HepG2 (cell line): Measurements from ENCODE around the gene FADD.

ENCODE experiments used
- BRF2 ChIP-seq: sonication (generic); formaldehyde crosslinking; IDR thresholded peaks from 2 replicates; pipeline ENCODE4 v1.8.1; 2022; ENCODE audit warnings: mild to moderate bottlenecking, missing genetic modification reagents
- CTCF ChIP-seq: sonication (generic); formaldehyde crosslinking; IDR thresholded peaks from 2 replicates; pipeline ENCODE4 v1.5.0; 2020; ENCODE audit warnings: mild to moderate bottlenecking, missing genetic modification reagents, moderate library complexity
- E2F1 ChIP-seq: sonication (generic); formaldehyde crosslinking; IDR thresholded peaks from 2 replicates; pipeline ENCODE4 v1.5.0; 2020; ENCODE audit warnings: missing genetic modification reagents
- HES4 ChIP-seq: sonication (generic); formaldehyde crosslinking; IDR thresholded peaks from 2 replicates; pipeline ENCODE4 v1.9.0; 2021; ENCODE audit warnings: mild to moderate bottlenecking, missing genetic modification reagents, borderline replicate concordance
- NFAT5 ChIP-seq: sonication (generic); formaldehyde crosslinking; IDR thresholded peaks from 2 replicates; pipeline ENCODE4 v1.4.0; 2020; ENCODE audit warnings: missing genetic modification reagents
- PHF21A ChIP-seq: sonication (generic); formaldehyde crosslinking; IDR thresholded peaks from 2 replicates; pipeline ENCODE4 v1.5.0; 2020; ENCODE audit warnings: mild to moderate bottlenecking, missing genetic modification reagents
- POLR2A ChIP-seq, 2 experiments: IDR thresholded peaks; 2 replicates each; pipeline ENCODE4 v1.6.1; 2011; ENCODE audit warnings: low read depth in 2 of 2, low read length in 2 of 2, mild to moderate bottlenecking in 1 of 2, moderate library complexity in 1 of 2; ENCODE audit not compliant: insufficient read depth in 1 of 2
- TFE3 ChIP-seq: IDR thresholded peaks from 2 replicates; pipeline ENCODE4 v1.6.1; 2016
- ZNF274 ChIP-seq: sonication (generic); formaldehyde crosslinking; IDR thresholded peaks from 2 replicates; pipeline ENCODE4 v1.5.1; 2020; ENCODE audit warnings: mild to moderate bottlenecking, missing genetic modification reagents
- ZNF317 ChIP-seq: sonication (generic); formaldehyde crosslinking; IDR thresholded peaks from 2 replicates; pipeline ENCODE4 v1.5.0; 2020; ENCODE audit warnings: mild to moderate bottlenecking, missing genetic modification reagents

DNA sequence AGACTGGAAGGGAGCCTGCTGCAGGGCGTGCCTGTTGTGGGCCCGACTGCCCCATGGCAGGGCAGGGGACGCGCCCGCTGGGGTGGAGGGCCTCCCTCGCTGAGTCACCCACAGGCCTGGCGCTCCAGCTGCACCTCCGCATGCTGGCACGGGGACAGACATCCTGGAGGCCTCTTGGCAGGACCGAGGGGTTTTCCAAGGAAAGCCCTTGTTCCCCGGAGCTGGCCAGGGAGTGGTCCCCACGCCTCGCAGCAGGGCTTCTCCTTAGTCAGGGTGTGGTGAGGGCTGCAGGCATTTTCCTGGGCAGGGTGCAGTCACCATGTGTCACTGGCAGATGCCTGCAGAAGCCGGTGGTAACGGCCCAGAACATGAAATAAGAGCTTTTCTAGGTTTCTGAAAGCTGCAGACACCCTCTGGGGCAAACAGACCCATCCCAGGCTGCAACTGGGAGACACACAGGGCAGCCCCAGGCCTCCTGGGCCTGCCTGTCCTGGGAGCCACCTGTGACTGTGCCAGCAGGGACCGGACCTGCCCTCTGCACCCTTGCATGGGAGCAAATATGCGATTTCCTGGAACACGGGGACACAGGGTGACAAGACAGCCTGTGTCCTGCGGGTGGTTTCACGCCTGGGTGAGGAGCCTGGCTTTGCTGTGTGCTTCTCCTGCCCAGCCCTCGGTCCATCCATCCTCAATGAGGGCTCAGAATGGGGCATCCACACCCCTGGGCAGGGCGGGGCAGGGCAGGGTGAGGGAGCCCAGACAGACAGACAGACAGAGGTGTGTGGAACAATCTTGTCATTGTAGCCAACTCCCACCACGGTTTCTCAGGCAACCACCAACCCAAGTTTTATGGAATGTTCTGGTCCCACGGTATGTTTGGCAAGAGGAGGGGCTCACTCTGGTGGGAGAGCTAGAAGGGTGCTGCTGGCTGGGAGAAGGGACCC lies 43.2 kb upstream of the FADD start:
- TF ChIP-seq ZNF317 (CRISPR knock-in tag) (no peak), TFE3 (CRISPR knock-in tag) (no peak), POLR2A (IDR thresholded peaks at IDR 0.05; ENCODE audit: insufficient read depth in 1 of 2, low read depth in 2 of 2, low read length in 2 of 2) (no peak), ZNF274 (no peak), CTCF (CRISPR knock-in tag) (no peak), NFAT5 (CRISPR knock-in tag) (no peak), E2F1 (no peak), PHF21A (CRISPR knock-in tag) (no peak), BRF2 (CRISPR knock-in tag) (no peak), HES4 (no peak)
